ENCODE data around the gene VRK1.

VRK1 gene

GRCh38 chr14:96902004-96902403 lies 104.8 kb downstream of the VRK1 start:
- Histone ChIP-seq H3K27ac (no peak overlapping the region), H3K9ac (no peak overlapping the region), H3K27me3 (ENCODE audit: control insufficient read depth, insufficient read depth, low read length) (no peaks in the 10 kb centered on the region), H3K36me3 (ENCODE audit: control insufficient read depth, insufficient read depth, low read length) (no peaks in the 10 kb centered on the region), H2AFZ (no peak overlapping the region), H3K4me1 (no peaks in the 10 kb centered on the region), H3K79me2 (no peaks in the 10 kb centered on the region), H3K9me3 (ENCODE audit: control insufficient read depth, low read length) (no peaks in the 10 kb centered on the region), H3K4me3 (ENCODE audit: low read depth, low read length) (no peak overlapping the region), H3K4me2 (ENCODE audit: low read length) (no peak overlapping the region)
- TF ChIP-seq CTCF (IDR thresholded peaks at IDR 0.05), result no peak

GRCh38 chr14:96903444-96904023 lies 106.4 kb downstream of the VRK1 start:
- H3K36me3 ChIP-seq (ENCODE audit: control insufficient read depth, insufficient read depth, low read length), result no peaks in the 10 kb centered on the region
- no peak overlapping the region for H3K4me3 ChIP-seq (ENCODE audit: low read depth, low read length)
- no peak overlapping the region for H3K4me2 ChIP-seq (ENCODE audit: low read length)
- no peak overlapping the region for H3K9ac ChIP-seq
- no peaks in the 10 kb centered on the region for H3K79me2 ChIP-seq
- H3K27ac ChIP-seq, result no peak overlapping the region
- H3K9me3 ChIP-seq (ENCODE audit: control insufficient read depth, low read length), result no peaks in the 10 kb centered on the region
- H3K4me1 ChIP-seq, result no peaks in the 10 kb centered on the region
- no peak overlapping the region for H2AFZ ChIP-seq
- no peak for TF ChIP-seq CTCF (IDR thresholded peaks at IDR 0.05)
- H3K27me3 ChIP-seq (ENCODE audit: control insufficient read depth, insufficient read depth, low read length), result no peaks in the 10 kb centered on the region

- Histone ChIP-seq H3K27ac (no peak overlapping the region), H3K4me3 (ENCODE audit: low read depth, low read length) (no peak overlapping the region), H3K36me3 (ENCODE audit: control insufficient read depth, insufficient read depth, low read length) (no peaks in the 10 kb centered on the region), H2AFZ (no peak overlapping the region), H3K27me3 (ENCODE audit: control insufficient read depth, insufficient read depth, low read length) (no peaks in the 10 kb centered on the region), H3K4me1 (no peaks in the 10 kb centered on the region), H3K79me2 (no peaks in the 10 kb centered on the region), H3K9me3 (ENCODE audit: control insufficient read depth, low read length) (no peaks in the 10 kb centered on the region), H3K9ac (no peak overlapping the region), H3K4me2 (ENCODE audit: low read length) (no peak overlapping the region)
- no peak for TF ChIP-seq CTCF (IDR thresholded peaks at IDR 0.05)
These were observed 107.0 kb downstream of the VRK1 start for GRCh38 chr14:96904201-96904600.

- no peak overlapping the region for H3K9ac ChIP-seq
- H3K27me3 ChIP-seq (ENCODE audit: control insufficient read depth, insufficient read depth, low read length), result no peaks in the 10 kb centered on the region
- no peaks in the 10 kb centered on the region for H3K9me3 ChIP-seq (ENCODE audit: control insufficient read depth, low read length)
- no peak overlapping the region for H3K4me3 ChIP-seq (ENCODE audit: low read depth, low read length)
- no peaks in the 10 kb centered on the region for H3K79me2 ChIP-seq
- no peaks in the 10 kb centered on the region for H3K4me1 ChIP-seq
- no peak overlapping the region for H2AFZ ChIP-seq
- no peak for TF ChIP-seq CTCF (IDR thresholded peaks at IDR 0.05)
- H3K27ac ChIP-seq, result no peak overlapping the region
- H3K4me2 ChIP-seq (ENCODE audit: low read length), result no peak overlapping the region
- H3K36me3 ChIP-seq (ENCODE audit: control insufficient read depth, insufficient read depth, low read length), result no peaks in the 10 kb centered on the region
These were observed 107.9 kb downstream of the VRK1 start for GRCh38 chr14:96905065-96905464.

GRCh38 chr14:96905825-96906224 lies 108.6 kb downstream of the VRK1 start:
- H3K79me2 ChIP-seq, result no peaks in the 10 kb centered on the region
- TF ChIP-seq CTCF (IDR thresholded peaks at IDR 0.05), result no peak
- H3K4me2 ChIP-seq (ENCODE audit: low read length), result no peak overlapping the region
- H3K36me3 ChIP-seq (ENCODE audit: control insufficient read depth, insufficient read depth, low read length), result no peaks in the 10 kb centered on the region
- H3K27me3 ChIP-seq (ENCODE audit: control insufficient read depth, insufficient read depth, low read length), result no peaks in the 10 kb centered on the region
- H3K27ac ChIP-seq, result no peak overlapping the region
- no peak overlapping the region for H2AFZ ChIP-seq
- H3K4me1 ChIP-seq, result no peaks in the 10 kb centered on the region
- no peak overlapping the region for H3K4me3 ChIP-seq (ENCODE audit: low read depth, low read length)
- H3K9ac ChIP-seq, result no peak overlapping the region
- no peaks in the 10 kb centered on the region for H3K9me3 ChIP-seq (ENCODE audit: control insufficient read depth, low read length)

Data from parathyroid adenoma (tissue), 2 donors.